BE2C (cell line): ENCODE data around the gene PTPRN2.

Experiments used
- DNase-seq: peaks from one replicate; pipeline ENCODE4 v3.0.0-alpha.2; 2020
- H3K27me3 ChIP-seq: fragments of 250-450 bp; sonication (Bioruptor Pico); 2 replicates; pipeline ENCODE4 v1.5.1; 2020; ENCODE audit warnings: mild to moderate bottlenecking
- H3K36me3 ChIP-seq: fragments of 250-450 bp; sonication (Bioruptor Pico); 2 replicates; pipeline ENCODE4 v1.5.1; 2020; ENCODE audit warnings: mild to moderate bottlenecking
- H3K4me1 ChIP-seq: fragments of 250-450 bp; sonication (Bioruptor Pico); 2 replicates; pipeline ENCODE4 v1.5.1; 2020
- H3K4me3 ChIP-seq: 2 replicates; pipeline ENCODE4 v1.5.1; 2011; ENCODE audit warnings: low read depth, low read length
- H3K9me3 ChIP-seq: fragments of 250-450 bp; sonication (Bioruptor Pico); 2 replicates; pipeline ENCODE4 v1.5.1; 2020
- TF ChIP-seq, protein P1 (sequence below): IDR thresholded peaks from 2 replicates; pipeline ENCODE4 v1.5.1; 2012; ENCODE audit warnings: mild to moderate bottlenecking, low read depth, low read length

The PTPRN2 gene

DNA sequence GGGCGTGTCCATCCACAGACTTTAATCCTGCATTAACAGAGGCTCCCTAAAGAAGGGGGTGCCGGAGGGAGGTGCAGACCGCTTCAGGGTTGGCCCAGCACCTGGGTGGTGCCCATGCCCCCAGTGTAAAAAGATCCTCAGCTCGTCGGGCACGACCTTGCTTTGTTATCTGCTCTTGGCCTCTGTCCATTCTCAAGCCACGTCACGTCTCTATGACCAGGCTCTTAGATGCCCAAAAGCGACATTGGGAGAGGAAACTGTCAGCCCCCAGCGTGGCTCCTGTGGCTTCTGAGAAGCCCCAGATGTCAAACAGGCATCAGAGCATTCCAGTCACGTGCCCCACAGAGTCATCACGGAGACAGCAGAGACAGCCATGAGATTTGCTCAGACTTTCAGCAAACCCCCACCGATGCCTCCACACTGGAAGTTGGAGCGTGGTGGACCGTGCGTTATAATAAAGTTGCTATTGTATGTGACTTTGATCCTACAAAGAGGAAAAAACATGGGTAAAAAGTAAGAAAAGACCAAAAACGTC, 55.5 kb downstream of the PTPRN2 start:
- Histone ChIP-seq H3K36me3 (no peaks in the 10 kb centered on the region), H3K4me1 (no peaks in the 10 kb centered on the region), H3K9me3 (no peaks in the 10 kb centered on the region), H3K27me3 (no peaks in the 10 kb centered on the region), H3K4me3 (no peak overlapping the region)
- TF ChIP-seq, protein P1, sequence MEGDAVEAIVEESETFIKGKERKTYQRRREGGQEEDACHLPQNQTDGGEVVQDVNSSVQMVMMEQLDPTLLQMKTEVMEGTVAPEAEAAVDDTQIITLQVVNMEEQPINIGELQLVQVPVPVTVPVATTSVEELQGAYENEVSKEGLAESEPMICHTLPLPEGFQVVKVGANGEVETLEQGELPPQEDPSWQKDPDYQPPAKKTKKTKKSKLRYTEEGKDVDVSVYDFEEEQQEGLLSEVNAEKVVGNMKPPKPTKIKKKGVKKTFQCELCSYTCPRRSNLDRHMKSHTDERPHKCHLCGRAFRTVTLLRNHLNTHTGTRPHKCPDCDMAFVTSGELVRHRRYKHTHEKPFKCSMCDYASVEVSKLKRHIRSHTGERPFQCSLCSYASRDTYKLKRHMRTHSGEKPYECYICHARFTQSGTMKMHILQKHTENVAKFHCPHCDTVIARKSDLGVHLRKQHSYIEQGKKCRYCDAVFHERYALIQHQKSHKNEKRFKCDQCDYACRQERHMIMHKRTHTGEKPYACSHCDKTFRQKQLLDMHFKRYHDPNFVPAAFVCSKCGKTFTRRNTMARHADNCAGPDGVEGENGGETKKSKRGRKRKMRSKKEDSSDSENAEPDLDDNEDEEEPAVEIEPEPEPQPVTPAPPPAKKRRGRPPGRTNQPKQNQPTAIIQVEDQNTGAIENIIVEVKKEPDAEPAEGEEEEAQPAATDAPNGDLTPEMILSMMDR = no peak
- DNase-seq = no peak

DNA sequence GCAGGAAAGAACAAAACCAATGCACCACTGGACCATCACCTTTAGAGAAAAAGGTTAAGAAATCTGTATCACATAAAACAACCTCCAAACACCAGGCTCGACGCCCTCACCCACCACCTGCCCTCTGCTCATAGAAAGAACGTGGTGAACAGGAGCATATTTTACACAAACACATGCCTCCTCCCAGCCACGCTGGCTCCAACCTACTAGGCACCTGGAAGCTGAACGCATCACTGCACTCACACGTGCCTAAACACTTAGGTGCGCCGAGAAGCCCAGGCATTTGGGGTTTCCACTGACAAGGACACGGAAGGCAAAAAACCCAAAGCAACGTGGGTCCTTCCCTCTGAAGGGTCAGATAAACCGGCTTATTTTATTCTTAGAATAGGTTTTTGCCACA, 56.0 kb downstream of the PTPRN2 start:
- Histone ChIP-seq H3K27me3 (no peaks in the 10 kb centered on the region), H3K4me3 (no peak overlapping the region), H3K36me3 (no peaks in the 10 kb centered on the region), H3K9me3 (no peaks in the 10 kb centered on the region), H3K4me1 (no peaks in the 10 kb centered on the region)
- TF ChIP-seq, protein P1 = no peak
- DNase-seq = no peak

DNA sequence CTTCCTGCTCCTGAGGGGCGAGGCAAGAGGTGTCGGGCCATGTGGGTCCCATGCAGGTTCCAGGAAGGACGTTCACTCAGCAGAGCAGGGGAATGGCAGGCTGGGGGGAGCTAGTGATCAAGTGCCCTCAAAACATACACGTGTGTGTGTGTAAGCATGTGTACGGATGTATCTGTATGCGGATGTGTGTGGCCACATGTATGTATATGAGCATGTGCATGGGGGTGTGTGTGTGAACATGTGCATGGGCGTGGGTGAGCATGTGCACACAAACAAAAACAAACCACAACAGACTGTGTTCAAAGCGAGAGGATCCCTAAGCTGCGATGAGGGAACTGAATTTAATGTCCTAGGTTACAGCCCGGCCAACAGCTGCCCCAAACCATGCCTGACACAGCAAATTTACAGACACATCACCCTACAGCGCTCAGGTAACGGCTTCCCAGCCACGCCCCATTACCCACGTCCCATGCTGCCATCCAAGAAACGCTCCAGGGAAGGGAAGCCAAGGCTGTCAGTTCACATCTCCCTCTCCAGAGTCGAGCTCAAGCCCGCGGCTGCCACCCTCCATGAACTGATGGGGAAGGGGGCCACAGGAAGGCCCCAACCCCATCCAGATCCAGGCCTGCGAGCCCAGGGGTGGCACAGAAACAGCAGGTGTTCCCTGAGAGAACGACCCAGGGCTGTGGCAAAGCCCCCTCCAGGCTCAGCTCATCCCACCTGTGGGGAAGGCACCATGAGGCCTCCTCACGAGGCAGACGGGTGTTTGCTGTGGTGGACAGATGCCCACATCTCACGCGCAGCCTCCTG, 56.6 kb downstream of the PTPRN2 start:
- H3K9me3 ChIP-seq = no peaks in the 10 kb centered on the region
- H3K36me3 ChIP-seq = no peaks in the 10 kb centered on the region
- H3K27me3 ChIP-seq = no peaks in the 10 kb centered on the region
- H3K4me1 ChIP-seq = no peaks in the 10 kb centered on the region
- no peak for DNase-seq
- H3K4me3 ChIP-seq = no peak overlapping the region
- TF ChIP-seq, protein P1 = no peak

DNA sequence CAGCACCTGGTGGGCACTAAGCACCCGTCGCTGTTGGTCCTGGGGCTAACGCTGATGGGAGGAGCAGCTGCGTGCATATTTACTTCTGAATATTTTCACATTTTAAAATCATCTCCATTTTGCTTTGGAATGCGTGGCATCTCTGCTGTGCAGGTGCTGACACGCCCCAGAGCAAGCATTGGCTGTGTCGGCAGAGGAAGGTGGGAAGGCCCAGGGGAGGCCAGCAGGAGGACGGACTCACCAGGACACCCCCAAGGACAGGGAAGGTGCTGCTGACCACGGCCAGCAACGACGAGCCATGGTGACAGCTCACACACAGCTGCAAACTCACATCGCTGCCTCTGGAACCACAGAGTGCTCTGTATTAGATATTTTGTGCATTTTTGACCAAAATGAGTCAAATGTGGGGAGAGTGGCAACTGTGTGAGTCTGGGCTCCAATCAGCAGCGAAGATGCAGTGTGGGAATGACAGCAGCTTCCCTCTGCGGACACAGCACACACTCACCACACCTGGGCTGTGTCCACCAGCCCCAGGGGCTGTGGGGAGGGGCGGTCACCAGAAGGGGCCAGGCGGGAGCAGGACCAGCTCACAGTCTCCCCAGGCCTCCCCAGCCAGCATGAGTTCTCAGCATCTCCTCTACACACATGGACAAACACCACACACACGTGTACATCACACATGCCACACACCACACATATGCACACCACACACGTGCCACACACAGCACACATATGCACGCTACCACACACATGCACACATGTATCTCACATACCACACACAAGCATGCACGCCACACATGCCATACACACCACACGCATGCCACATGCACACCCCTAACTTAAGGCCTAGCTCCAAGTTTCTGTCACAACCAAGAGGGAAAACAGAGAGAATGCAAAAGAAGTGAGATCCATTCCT, 58.2 kb downstream of the PTPRN2 start:
- no peak overlapping the region for H3K4me3 ChIP-seq
- no peaks in the 10 kb centered on the region for H3K4me1 ChIP-seq
- TF ChIP-seq, protein P1 = no peak
- no peaks in the 10 kb centered on the region for H3K9me3 ChIP-seq
- no peak for DNase-seq
- no peaks in the 10 kb centered on the region for H3K36me3 ChIP-seq
- no peaks in the 10 kb centered on the region for H3K27me3 ChIP-seq

DNA sequence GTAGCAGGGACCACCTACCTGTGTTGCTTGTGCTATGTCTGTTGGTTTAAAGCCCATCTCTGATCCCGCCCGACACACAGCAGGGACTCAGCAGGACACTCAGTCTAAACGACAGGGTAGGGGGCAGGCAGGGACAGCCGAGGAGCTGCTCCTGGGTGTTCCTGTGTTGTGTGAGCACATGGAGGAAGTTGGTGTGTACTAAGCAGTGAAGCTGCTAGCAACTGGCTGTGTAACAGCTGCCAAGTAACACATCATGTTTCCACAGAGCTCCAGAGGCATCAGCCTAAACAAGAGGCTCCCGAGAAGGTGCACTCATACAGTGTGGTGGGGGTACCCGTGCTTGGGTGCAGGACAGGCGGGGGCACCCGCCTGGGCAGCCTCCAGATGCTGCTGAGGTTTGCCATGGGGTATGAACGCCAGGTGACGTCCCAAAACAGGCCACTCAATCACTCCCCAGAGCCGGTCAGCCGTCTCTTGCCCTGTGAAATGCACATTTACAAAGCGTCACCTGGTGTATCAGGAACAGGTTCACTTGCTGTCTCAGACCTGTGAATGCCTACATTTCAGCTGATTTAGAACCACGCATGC, 59.6 kb downstream of the PTPRN2 start:
- H3K27me3 ChIP-seq = no peaks in the 10 kb centered on the region
- H3K36me3 ChIP-seq = no peaks in the 10 kb centered on the region
- no peak overlapping the region for H3K4me3 ChIP-seq
- H3K4me1 ChIP-seq = no peaks in the 10 kb centered on the region
- DNase-seq = no peak
- no peaks in the 10 kb centered on the region for H3K9me3 ChIP-seq
- TF ChIP-seq, protein P1 = no peak
